Testis (tissue), 2 donors: ENCODE data around the gene POLE2.
"Not testable (repeated sequence)": the region's sequence is repeated elsewhere in the genome, so short reads cannot be mapped to it uniquely, and the experiment has no call there.

Experiments
- CTCF ChIP-seq, 3 experiments: fragments of 450-650 bp in 2 of 3; fragments of 200-600 bp in 1 of 3; sonication (generic) in 1 of 3; IDR thresholded peaks; one replicate each; pipeline ENCODE4 v1.5.1; 2016 to 2019; ENCODE audit warnings: antibody characterized with exemption in 3 of 3, mild to moderate bottlenecking in 2 of 3, moderate library complexity in 1 of 3
- POLR2A ChIP-seq: fragments of 450-650 bp; IDR thresholded peaks from one replicate; pipeline ENCODE4 v1.6.1; 2017; ENCODE audit warnings: antibody characterized with exemption, mild to moderate bottlenecking, moderate library complexity

DNA sequence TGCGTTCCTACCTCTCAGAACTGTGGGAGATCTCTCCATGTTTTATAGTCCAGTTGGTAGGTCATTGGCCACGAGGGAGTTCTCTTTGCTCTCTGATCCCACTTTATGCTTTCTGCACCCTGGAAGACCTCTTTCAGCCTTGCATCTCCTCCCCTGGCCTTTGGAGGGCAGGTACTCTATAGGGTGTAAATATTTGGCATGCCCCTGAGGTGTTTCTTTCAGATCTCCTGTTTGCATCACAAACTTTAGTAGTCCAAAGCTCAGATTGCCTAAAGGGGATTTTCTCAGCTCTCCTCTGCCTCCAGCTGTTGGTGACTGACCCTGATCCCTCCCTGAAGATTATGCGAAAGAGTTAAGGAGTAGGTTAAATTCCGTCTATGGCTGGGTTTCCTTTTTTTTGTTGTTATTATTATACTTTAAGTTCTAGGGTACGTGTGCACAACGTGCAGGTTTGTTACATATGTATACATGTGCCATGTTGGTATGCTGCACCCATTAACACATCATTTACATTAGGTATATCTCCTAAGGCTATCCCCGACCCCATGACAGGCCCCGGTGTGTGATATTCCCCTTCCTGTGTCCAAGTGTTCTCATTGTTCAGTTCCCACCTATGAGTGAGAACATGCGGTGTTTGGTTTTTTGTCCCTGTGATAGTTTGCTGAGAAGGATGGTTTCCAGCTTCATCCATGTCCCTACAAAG lies 33.9 kb upstream of the POLE2 start:
- TF ChIP-seq CTCF (IDR thresholded peaks at IDR 0.05); POLR2A: not testable (repeated sequence)
